Erythroblast (primary cell): ENCODE data around the gene CCNDBP1.

Source experiments
- DNase-seq, 2 experiments: peaks; one replicate each; lab custom pipeline; 2025; lab: John Stamatoyannopoulos, UW
- GATA1 ChIP-seq: IDR thresholded peaks from 2 replicates; pipeline ENCODE4 v1.6.1; 2011; ENCODE audit warnings: low read depth, mild to moderate bottlenecking, control low read depth, low read length, moderate library complexity
- POLR2A ChIP-seq: IDR thresholded peaks from 2 replicates; pipeline ENCODE4 v1.6.1; 2011; ENCODE audit warnings: mild to moderate bottlenecking, low read length

Gene CCNDBP1

GRCh38 chr15:43204016-43204901, 19.1 kb downstream of the CCNDBP1 start:
- TF ChIP-seq GATA1: no peak
- peak; percentile 57 for TF ChIP-seq POLR2A
- peak; percentile 67 to 68 for DNase-seq

GRCh38 chr15:43206054-43206453, 20.9 kb downstream of the CCNDBP1 start:
- TF ChIP-seq POLR2A (no peak), GATA1 (no peak)

GRCh38 chr15:43207024-43207423, 21.8 kb downstream of the CCNDBP1 start:
- TF ChIP-seq POLR2A (no peak), GATA1 (no peak)
- no peak for DNase-seq

More at GRCh38 chr15:43206054-43206453, 20.9 kb downstream of the CCNDBP1 start:
- no peak for DNase-seq

GRCh38 chr15:43208052-43209002, 23.1 kb downstream of the CCNDBP1 start:
- no peak for DNase-seq
- TF ChIP-seq GATA1 (no peak), POLR2A (no peak)

GRCh38 chr15:43209059-43209824, 24.0 kb downstream of the CCNDBP1 start:
- TF ChIP-seq GATA1: no peak
- peak; percentile 2 for TF ChIP-seq POLR2A
- DNase-seq: peak; percentile 39 to 57

GRCh38 chr15:43210172-43210745, 25.1 kb downstream of the CCNDBP1 start:
- no peak for TF ChIP-seq GATA1
- TF ChIP-seq POLR2A: no peak
- DNase-seq: no peak

GRCh38 chr15:43210807-43211206, 25.6 kb downstream of the CCNDBP1 start:
- DNase-seq: no peak
- no peak for TF ChIP-seq GATA1
- no peak for TF ChIP-seq POLR2A

GRCh38 chr15:43211224-43211735, 26.1 kb downstream of the CCNDBP1 start:
- DNase-seq: no peak
- peak; percentile 12 for TF ChIP-seq POLR2A
- no peak for TF ChIP-seq GATA1

GRCh38 chr15:43212299-43212698, 27.1 kb downstream of the CCNDBP1 start:
- DNase-seq: no peak
- TF ChIP-seq GATA1 (no peak), POLR2A (no peak)

GRCh38 chr15:43212951-43213350, 27.7 kb downstream of the CCNDBP1 start:
- no peak for DNase-seq
- TF ChIP-seq GATA1 (no peak), POLR2A (no peak)

GRCh38 chr15:43213466-43213865, 28.3 kb downstream of the CCNDBP1 start:
- TF ChIP-seq POLR2A (no peak), GATA1 (no peak)
- DNase-seq: no peak

GRCh38 chr15:43214169-43214568, 29.0 kb downstream of the CCNDBP1 start:
- no peak for DNase-seq
- TF ChIP-seq GATA1 (no peak), POLR2A (no peak)
